K562 (cell line): ENCODE data around the gene PRPF38A. TPM values are rescaled to one million over a fixed set of nuclear protein-coding genes. Genes with fewer than 3 reads are reported as not detected.

ENCODE experiments used
- ARID1B ChIP-seq: fragments of 450-650 bp; IDR thresholded peaks from 2 replicates; pipeline ENCODE4 v1.6.1; 2016; ENCODE audit warnings: antibody characterized with exemption, mild to moderate bottlenecking, inconsistent platforms
- BDP1 ChIP-seq: IDR thresholded peaks from 3 replicates; pipeline ENCODE4 v1.6.1; 2011; ENCODE audit not compliant: insufficient read length, insufficient read depth
- C11orf30 ChIP-seq: fragments of 450-650 bp; IDR thresholded peaks from 2 replicates; pipeline ENCODE4 v1.6.1; 2016; ENCODE audit warnings: low read depth, mild to moderate bottlenecking
- CTBP1 ChIP-seq: fragments of 450-650 bp; IDR thresholded peaks from 2 replicates; pipeline ENCODE4 v1.6.1; 2016; ENCODE audit warnings: borderline replicate concordance
- DPF2 ChIP-seq: fragments of 450-650 bp; IDR thresholded peaks from 2 replicates; pipeline ENCODE4 v1.6.1; 2016
- MAFG ChIP-seq: fragments of 450-650 bp; conservative IDR thresholded peaks from 2 replicates; pipeline ENCODE4 v1.6.1; 2016; ENCODE audit warnings: missing genetic modification characterization, missing compliant biosample characterization
- NFE2 ChIP-seq: IDR thresholded peaks from 2 replicates; pipeline ENCODE4 v1.6.1; 2014; ENCODE audit warnings: antibody characterized with exemption, low read depth
- SUPT5H ChIP-seq: fragments of 450-650 bp; IDR thresholded peaks from 2 replicates; pipeline ENCODE4 v1.6.1; 2016
- ZBTB7A ChIP-seq: IDR thresholded peaks from 2 replicates; pipeline ENCODE4 v1.6.1; 2011; ENCODE audit warnings: low read depth, mild to moderate bottlenecking, low read length, moderate library complexity, borderline replicate concordance; ENCODE audit not compliant: control insufficient read depth
- ZNF316 ChIP-seq: fragments of 450-650 bp; IDR thresholded peaks from 2 replicates; pipeline ENCODE4 v1.6.1; 2016
- polyA plus RNA-seq, 8 experiments: library from polyadenylated mRNA; depleted of rRNA in 4 of 8; stranded (reverse) in 5 of 8; unstranded in 3 of 8; fragments of >200 nt; fragmentation: Nextera tagmentation in 2 of 8; fragmentation: Illumina TruSeq in 1 of 8; extraction: Ambion mirVana in 2 of 8; extraction: Trizol in 1 of 8; gene quantifications; 2 replicates each; pipeline versions ENCODE4 v1.2.1 to v1.2.3, GENCODE V29; 2011 to 2014; ENCODE audit warnings: inconsistent platforms in 1 of 8, missing spikeins in 1 of 8
- total RNA-seq, 7 experiments: library from RNA; depleted of rRNA in 6 of 7; stranded (reverse); fragments of >200 nt in 6 of 7; fragmentation: Illumina TruSeq in 2 of 7; extraction: Trizol in 2 of 7; gene quantifications; 2 replicates each; pipeline versions ENCODE4 v1.2.1 to v1.2.3, GENCODE V29; 2011 to 2021; ENCODE audit warnings: low replicate concordance in 1 of 7
- TF ChIP-seq, protein P1 (sequence below): fragments of 250-450 bp; sonication (Bioruptor Pico); IDR thresholded peaks from 2 replicates; pipeline ENCODE4 v1.9.0; 2021; ENCODE audit warnings: mild to moderate bottlenecking, inconsistent platforms
- TF ChIP-seq, protein P2 (sequence below): fragments of 450-650 bp; formaldehyde crosslinking; IDR thresholded peaks from 2 replicates; pipeline ENCODE4 v1.4.0; 2022; ENCODE audit warnings: missing genetic modification characterization

The PRPF38A gene
- total and polyA plus RNA-seq, 9 of the 15 experiments (the other 6 are each of a cell fraction or from before 2014, with no cell fraction given) = 53.6 to 198 (median 89.2) TPM

DNA sequence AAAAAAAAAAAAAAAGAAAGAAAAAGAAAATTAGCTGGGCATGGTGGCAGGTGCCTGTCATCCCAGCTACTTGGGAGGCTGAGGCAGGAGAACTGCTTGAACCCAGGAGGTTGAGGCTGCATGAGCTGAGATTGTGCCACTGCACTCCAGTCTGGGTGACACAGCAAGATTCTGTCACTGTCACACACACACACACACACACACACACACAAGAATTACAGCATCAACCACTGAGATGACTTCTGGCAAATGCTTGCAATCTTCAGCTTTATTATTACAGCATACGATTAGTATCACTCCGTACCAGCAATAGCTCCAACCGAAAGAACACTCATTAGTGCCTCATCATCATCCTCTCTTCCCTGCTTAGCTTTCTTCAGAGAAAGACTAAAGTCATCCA lies 4.8 kb upstream of the PRPF38A start (continued):
- TF ChIP-seq, protein P1, sequence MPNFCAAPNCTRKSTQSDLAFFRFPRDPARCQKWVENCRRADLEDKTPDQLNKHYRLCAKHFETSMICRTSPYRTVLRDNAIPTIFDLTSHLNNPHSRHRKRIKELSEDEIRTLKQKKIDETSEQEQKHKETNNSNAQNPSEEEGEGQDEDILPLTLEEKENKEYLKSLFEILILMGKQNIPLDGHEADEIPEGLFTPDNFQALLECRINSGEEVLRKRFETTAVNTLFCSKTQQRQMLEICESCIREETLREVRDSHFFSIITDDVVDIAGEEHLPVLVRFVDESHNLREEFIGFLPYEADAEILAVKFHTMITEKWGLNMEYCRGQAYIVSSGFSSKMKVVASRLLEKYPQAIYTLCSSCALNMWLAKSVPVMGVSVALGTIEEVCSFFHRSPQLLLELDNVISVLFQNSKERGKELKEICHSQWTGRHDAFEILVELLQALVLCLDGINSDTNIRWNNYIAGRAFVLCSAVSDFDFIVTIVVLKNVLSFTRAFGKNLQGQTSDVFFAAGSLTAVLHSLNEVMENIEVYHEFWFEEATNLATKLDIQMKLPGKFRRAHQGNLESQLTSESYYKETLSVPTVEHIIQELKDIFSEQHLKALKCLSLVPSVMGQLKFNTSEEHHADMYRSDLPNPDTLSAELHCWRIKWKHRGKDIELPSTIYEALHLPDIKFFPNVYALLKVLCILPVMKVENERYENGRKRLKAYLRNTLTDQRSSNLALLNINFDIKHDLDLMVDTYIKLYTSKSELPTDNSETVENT (CRISPR knock-in tag) = no peak
- TF ChIP-seq MAFG = peak; percentile 73
- TF ChIP-seq ZBTB7A = no peak
- peak; percentile 56 for TF ChIP-seq NFE2
- peak; percentile 58 for TF ChIP-seq C11orf30
- TF ChIP-seq CTBP1 = no peak
- 0 out of 2 replicates have a peak, but pooled peaks have one; percentile 11 for TF ChIP-seq DPF2
- peak; percentile 64 for TF ChIP-seq ZNF316
- TF ChIP-seq SUPT5H = peak; percentile 59; the same call in 1 of the 2 replicates
- TF ChIP-seq BDP1 = no peak
- peak; percentile 6; the same call in 1 of the 2 replicates for TF ChIP-seq ARID1B
- TF ChIP-seq, protein P2, sequence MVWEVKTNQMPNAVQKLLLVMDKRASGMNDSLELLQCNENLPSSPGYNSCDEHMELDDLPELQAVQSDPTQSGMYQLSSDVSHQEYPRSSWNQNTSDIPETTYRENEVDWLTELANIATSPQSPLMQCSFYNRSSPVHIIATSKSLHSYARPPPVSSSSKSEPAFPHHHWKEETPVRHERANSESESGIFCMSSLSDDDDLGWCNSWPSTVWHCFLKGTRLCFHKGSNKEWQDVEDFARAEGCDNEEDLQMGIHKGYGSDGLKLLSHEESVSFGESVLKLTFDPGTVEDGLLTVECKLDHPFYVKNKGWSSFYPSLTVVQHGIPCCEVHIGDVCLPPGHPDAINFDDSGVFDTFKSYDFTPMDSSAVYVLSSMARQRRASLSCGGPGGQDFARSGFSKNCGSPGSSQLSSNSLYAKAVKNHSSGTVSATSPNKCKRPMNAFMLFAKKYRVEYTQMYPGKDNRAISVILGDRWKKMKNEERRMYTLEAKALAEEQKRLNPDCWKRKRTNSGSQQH (CRISPR knock-in tag) = 0 out of 2 replicates have a peak, but pooled peaks have one; percentile 25
- TF ChIP-seq, all 486 proteins: peak for 12
